Fibroblast of mammary gland (primary cell): ENCODE measurements around the gene EFNA5.

Experiments
- DNase-seq: peaks from one replicate; pipeline ENCODE4 v3.0.0-alpha.2; 2010; ENCODE audit warnings: low read depth
- H3K4me3 ChIP-seq: 2 replicates; pipeline ENCODE4 v1.5.1; 2011; ENCODE audit warnings: low read depth, mild to moderate bottlenecking, low read length, moderate library complexity; ENCODE audit not compliant: control insufficient read depth
- CTCF ChIP-seq: conservative IDR thresholded peaks from 2 replicates; pipeline ENCODE4 v1.5.1; 2011; ENCODE audit warnings: low read depth, low read length, inconsistent platforms; ENCODE audit not compliant: control insufficient read depth, insufficient read depth

EFNA5 gene

DNA sequence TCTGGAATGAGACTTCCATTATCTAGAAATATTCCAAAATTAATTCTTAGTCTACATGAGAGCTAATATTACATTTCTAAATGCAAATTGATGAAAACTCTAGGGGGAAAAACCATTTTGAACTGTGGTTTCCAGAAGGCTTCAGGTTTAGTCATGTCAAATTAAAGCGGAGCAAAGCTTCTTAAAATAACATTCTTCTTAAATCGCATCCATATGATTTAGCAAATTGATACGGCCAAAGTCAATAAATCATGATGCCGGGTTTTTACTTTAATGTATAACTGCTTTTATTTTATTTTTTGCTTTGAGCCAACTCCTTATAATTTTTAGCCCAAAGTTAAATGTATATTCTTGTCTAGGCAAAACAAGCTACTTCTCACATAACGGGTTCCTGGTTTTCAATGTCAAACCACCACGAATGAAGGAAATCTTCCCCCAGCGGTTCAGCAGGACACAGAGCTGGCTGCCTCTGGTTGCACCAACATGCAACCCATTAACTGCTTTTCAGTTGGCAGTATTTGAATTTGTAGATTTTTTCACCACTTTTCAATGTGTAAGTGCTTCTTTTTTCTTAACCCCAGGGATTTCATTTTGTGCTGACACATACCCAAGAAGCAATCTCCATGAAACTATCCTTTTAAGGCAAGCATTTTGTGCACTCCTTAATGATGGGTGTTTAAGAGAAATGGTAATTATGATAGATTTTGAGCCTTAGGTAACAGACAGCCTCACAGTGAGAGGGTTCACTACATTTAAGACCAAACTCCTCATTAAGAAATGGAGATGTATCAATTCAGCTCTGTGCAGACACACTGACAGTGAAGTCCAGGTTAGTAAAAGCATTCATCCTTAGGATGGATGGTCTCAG is 35.5 kb downstream of the EFNA5 start:
- no peak for TF ChIP-seq CTCF
- DNase-seq: no peak
- H3K4me3 ChIP-seq: no peak overlapping the region

DNA sequence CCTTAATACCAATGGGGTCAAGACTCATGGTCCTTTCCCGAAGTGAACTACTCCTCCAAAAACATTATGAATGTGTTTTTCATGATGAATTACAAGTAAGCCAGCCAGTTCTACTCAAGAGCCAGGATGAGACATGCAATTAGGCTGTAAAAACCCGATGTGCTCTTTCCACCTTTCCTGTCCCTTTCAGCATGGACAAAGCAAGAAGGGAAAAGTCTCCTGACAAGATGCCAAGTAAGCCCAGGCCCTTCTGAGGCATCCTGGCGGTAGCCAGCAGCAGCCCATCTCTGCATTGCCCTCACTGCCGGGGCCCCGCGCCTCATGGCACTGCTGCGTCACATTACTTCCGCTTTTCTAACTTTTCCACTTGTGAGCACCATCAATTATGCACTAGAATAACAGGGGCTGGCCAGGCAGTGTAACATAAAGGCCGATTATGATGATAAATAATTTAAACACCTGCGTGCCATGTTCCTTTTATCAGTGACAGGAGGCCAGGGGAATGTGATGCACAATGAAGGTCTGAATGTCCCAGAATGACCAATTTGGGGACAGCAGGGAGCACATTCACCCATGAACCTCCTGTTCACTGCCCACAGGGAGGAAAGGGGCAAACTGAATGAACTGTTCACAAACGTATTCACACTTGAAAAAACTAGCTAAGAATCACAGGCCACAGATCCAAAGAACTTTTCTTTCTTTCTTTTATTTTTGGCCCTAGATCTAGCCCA is 37.4 kb downstream of the EFNA5 start:
- TF ChIP-seq CTCF: no peak
- H3K4me3 ChIP-seq: no peak overlapping the region
- DNase-seq: peak; percentile 57

DNA sequence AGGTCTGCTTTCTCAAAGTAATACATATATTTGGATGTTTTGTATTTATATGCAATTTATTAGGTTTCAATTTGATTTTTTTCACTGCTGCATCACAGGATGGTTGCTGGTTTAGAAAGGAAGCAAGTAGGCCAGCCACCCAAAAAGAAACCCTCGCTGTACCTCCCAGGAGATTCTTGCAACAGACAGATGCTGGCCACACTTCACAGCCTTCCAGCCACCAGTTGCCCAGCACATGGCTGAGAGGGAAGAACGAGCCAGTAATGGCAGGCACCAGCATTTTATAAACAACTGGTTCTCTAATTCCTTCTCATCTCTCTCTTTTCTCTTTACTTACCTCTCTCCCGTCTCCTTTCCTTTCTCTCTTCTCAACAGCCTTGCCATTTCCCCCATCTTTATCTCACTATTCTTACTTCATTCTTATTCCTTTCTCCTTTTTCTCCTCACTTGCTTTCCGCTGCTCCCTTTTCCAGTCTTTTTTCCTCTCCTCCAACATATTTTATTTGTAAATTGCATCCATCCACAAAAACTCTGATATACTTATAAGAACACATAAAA is 38.9 kb downstream of the EFNA5 start:
- TF ChIP-seq CTCF: no peak
- no peak for DNase-seq
- no peak overlapping the region for H3K4me3 ChIP-seq

- TF ChIP-seq CTCF: no peak
Measured at GRCh38 chr5:107630184-107630583, 40.6 kb downstream of the EFNA5 start.

GRCh38 chr5:107624235-107624634 is 46.5 kb downstream of the EFNA5 start:
- TF ChIP-seq CTCF: no peak
- no peak overlapping the region for H3K4me3 ChIP-seq

More at GRCh38 chr5:107630184-107630583, 40.6 kb downstream of the EFNA5 start:
- H3K4me3 ChIP-seq: no peak overlapping the region
- DNase-seq: no peak

DNA sequence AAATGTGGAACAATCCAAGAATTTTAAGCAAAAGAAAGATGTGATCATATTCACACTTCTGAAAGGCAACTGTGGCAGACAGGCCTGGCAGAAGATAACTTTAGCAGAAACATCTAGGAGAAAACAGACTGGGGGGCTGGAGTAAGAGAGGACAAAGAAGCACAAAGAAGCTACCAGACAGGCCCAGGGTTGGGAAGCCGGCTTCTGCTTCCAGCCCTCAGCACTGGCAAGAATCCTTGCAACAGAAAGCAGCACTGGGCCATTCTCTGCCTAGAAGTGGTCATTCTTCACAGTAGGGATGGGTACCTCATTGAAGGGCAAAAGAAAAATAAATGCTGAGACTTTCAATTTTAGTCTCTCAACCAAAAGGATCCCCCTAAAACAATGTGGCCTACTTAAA is 49.6 kb downstream of the EFNA5 start:
- no peak overlapping the region for H3K4me3 ChIP-seq
- DNase-seq: no peak
- no peak for TF ChIP-seq CTCF

More at GRCh38 chr5:107624235-107624634, 46.5 kb downstream of the EFNA5 start:
- DNase-seq: no peak
